HFFc6 (cell line): ENCODE data around the gene YAP1. TPM values are rescaled to one million over a fixed set of nuclear protein-coding genes. Genes with fewer than 3 reads are reported as not detected.

Experiments
- DNase-seq: peaks from one replicate; pipeline ENCODE4 v3.0.0-alpha.2; 2018
- H3K27ac Mint-ChIP-seq: 2 replicates; pipeline ENCODE4 v1.8.0; 2020; ENCODE audit warnings: mild to moderate bottlenecking, mixed read lengths
- H3K27me3 Mint-ChIP-seq: 2 replicates; pipeline ENCODE4 v1.8.0; 2021; ENCODE audit warnings: mild to moderate bottlenecking, moderate library complexity, mixed read lengths; ENCODE audit not compliant: insufficient read depth
- H3K36me3 Mint-ChIP-seq: 2 replicates; pipeline ENCODE4 v1.8.0; 2021; ENCODE audit warnings: low read depth, mixed read lengths
- H3K4me1 Mint-ChIP-seq: 2 replicates; pipeline ENCODE4 v1.8.0; 2020; ENCODE audit warnings: low read depth, mixed read lengths
- H3K4me3 Mint-ChIP-seq: 2 replicates; pipeline ENCODE4 v1.8.0; 2020; ENCODE audit warnings: mild to moderate bottlenecking, moderate library complexity, mixed read lengths
- H3K9me3 Mint-ChIP-seq: 2 replicates; pipeline ENCODE4 v1.8.0; 2020; ENCODE audit warnings: mild to moderate bottlenecking, mixed read lengths
- total RNA-seq, 6 experiments: library from RNA; stranded (reverse); fragmentation: NEBNext Ultra II Directional; extraction: Animal tissue kit (Norgen Biotek cat#: 25700); gene quantifications; 2 replicates in 1 of 6; 3 replicates in 5 of 6; pipeline ENCODE4 v1.2.3, GENCODE V29; 2021
- TF ChIP-seq, protein P1 (sequence below): fragments of 200-600 bp; sonication (generic); IDR thresholded peaks from 2 replicates; pipeline ENCODE4 v1.5.0; 2021; ENCODE audit warnings: antibody characterized with exemption, mild to moderate bottlenecking

YAP1 gene
- total RNA-seq, 6 experiments from 2014 or later = 120 to 159 (median 133) TPM

DNA sequence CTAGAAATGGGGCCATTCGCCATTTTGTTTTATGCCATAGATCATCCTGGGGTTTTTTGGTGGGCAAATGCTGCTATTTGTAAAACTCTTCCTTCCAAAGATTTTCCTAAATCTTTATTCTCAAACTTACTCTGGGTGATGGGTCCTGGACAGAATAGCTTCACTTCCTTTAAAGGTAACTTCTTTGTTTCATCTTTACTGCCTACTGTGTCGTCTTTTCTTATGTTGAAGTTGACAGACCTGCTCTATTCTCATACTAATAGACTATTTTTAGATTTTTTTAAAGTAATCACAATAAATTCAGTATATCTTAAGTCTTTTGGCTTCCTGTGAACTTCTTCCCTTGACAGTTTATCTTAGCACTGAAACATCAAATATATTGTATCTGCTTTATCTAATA lies 98.6 kb downstream of the YAP1 start:
- H3K4me3 Mint-ChIP-seq = no peak overlapping the region
- TF ChIP-seq, protein P1, sequence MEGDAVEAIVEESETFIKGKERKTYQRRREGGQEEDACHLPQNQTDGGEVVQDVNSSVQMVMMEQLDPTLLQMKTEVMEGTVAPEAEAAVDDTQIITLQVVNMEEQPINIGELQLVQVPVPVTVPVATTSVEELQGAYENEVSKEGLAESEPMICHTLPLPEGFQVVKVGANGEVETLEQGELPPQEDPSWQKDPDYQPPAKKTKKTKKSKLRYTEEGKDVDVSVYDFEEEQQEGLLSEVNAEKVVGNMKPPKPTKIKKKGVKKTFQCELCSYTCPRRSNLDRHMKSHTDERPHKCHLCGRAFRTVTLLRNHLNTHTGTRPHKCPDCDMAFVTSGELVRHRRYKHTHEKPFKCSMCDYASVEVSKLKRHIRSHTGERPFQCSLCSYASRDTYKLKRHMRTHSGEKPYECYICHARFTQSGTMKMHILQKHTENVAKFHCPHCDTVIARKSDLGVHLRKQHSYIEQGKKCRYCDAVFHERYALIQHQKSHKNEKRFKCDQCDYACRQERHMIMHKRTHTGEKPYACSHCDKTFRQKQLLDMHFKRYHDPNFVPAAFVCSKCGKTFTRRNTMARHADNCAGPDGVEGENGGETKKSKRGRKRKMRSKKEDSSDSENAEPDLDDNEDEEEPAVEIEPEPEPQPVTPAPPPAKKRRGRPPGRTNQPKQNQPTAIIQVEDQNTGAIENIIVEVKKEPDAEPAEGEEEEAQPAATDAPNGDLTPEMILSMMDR = no peak
- DNase-seq = no peak
- H3K27me3 Mint-ChIP-seq = peaks cover 3% of the 10 kb centered on the region
- peaks cover 11% of the 10 kb centered on the region for H3K4me1 Mint-ChIP-seq
- no peaks in the 10 kb centered on the region for H3K9me3 Mint-ChIP-seq
- peaks cover 58% of the 10 kb centered on the region for H3K36me3 Mint-ChIP-seq
- no peak overlapping the region for H3K27ac Mint-ChIP-seq

DNA sequence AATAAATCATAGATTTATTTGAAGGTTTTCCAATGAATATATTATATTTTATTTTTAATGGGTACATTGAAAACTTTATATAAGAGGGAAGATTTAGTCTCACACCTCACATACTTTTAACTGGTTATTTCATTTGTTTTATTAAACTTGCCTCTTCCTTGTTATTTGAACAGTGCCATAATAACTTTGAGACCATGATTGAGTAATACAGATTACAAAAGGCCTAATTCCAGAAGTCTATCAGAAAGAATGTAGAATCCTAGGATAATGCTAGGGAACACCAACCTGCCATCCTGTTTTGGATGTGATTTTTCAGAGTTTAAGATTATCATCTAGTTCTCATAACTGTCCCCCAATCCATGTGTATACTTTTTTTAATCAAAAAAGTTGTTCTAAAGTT lies 104.4 kb downstream of the YAP1 start:
- Mint-ChIP-seq H3K27me3 (no peaks in the 10 kb centered on the region; the same call in 1 of the 2 replicates), H3K9me3 (no peaks in the 10 kb centered on the region), H3K27ac (no peak overlapping the region), H3K4me1 (peaks cover 23% of the 10 kb centered on the region), H3K36me3 (peaks cover 50% of the 10 kb centered on the region), H3K4me3 (no peak overlapping the region)
- TF ChIP-seq, protein P1 = no peak
- DNase-seq = no peak

DNA sequence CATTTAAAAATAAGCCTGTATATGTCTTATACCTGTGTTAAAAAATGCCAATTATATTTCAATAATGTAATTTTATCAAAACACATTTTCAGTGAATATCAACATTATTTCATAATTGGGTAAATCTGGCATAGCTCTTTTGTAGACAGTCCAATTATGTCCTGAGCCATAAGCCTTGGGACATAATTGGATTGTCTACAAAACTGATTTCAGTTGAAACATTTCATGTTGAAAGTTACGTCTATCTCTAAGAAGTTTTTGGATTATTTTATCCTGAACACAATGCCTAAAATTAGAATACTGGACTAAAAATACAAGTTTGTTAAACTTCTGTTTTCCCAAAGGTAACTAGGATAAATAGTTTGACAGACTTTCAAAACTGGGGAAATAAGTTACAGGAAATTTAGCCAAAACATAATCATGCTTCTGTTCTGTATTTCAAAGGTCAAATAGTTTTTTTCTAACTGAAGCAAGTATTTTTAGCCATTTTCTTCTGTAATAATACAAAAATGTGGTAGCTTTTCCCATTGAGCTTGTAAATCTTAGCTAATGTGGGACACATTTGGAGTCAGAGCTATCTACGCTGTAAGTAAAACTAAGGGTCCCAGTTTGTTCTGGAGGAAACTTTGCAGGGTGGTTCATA lies 106.3 kb downstream of the YAP1 start:
- Mint-ChIP-seq H3K4me1 (peaks cover 43% of the 10 kb centered on the region), H3K27me3 (no peaks in the 10 kb centered on the region; the same call in 1 of the 2 replicates), H3K27ac (no peak overlapping the region), H3K36me3 (peaks cover 43% of the 10 kb centered on the region), H3K4me3 (no peak overlapping the region), H3K9me3 (no peaks in the 10 kb centered on the region)
- TF ChIP-seq, protein P1 = no peak
- no peak for DNase-seq

DNA sequence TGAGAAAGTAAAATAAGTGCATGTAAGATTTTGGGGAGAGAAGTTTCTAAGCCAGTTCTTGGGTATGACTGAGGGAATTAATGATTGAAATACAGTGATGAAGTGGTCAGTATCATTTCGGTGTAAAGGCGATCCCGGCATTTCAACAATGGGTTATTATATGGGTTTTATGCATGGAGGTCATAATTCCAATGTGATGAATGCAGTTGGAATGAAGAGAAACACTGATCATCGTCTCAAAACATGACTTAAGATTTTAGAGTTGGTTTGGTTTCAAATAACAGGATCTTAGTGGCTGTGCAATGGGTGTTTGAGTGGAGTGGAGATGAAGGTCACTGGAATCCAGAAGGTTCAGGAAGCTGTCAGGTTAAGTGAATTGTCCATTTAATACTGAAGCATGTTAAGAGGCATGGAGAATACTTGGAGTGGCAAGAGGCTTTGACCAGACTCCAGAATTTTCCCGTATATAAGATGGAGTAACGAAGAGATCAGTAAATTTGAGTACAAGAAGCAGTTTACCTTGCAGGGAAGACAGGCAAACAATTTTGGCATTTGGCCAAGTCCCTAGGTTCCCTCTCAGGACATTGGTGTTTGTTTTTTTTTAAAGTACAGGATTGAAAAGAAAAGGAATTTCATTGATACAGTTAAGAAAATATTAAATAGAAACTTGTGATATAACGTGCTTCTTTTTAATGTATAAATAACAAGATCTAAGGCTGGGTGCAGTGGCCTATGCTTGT lies 110.7 kb downstream of the YAP1 start:
- Mint-ChIP-seq H3K4me1 (peaks cover 76% of the 10 kb centered on the region), H3K36me3 (peaks cover 52% of the 10 kb centered on the region), H3K27ac (peak overlapping the region; percentile 84), H3K9me3 (no peaks in the 10 kb centered on the region), H3K4me3 (peak overlapping the region; percentile 61), H3K27me3 (peaks cover 5% of the 10 kb centered on the region; the same call in 1 of the 2 replicates)
- TF ChIP-seq, protein P1 = no peak
- peak; percentile 43 for DNase-seq

DNA sequence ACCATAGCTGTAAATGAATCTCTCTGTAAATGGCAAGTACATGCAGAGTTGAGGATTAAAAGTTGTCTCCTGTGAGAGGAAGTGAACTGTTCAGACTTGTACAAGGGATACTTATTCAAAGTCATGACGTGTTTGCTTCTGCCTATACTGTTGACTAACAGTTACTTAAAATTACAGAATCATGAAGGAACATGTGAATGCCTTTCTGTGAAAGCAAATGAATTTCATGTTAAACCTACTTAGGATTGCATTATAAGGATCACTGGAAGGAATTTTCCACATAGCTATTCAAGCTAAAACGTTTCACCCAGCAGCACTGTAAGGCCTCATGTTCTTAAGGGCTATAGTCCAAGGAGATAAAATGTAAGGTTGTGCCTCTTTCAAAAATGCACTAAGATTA lies 113.6 kb downstream of the YAP1 start:
- Mint-ChIP-seq H3K4me3 (no peak overlapping the region; the same call in 1 of the 2 replicates), H3K27me3 (peaks cover 5% of the 10 kb centered on the region; the same call in 1 of the 2 replicates), H3K4me1 (peaks cover 88% of the 10 kb centered on the region), H3K27ac (peak overlapping the region; percentile 40), H3K9me3 (no peaks in the 10 kb centered on the region), H3K36me3 (peaks cover 57% of the 10 kb centered on the region)
- TF ChIP-seq, protein P1 = no peak
- no peak for DNase-seq
